Measurements from ENCODE around the gene SARNP.
"Not testable (repeated sequence)": the region's sequence is repeated elsewhere in the genome, so short reads cannot be mapped to it uniquely, and the experiment has no call there.

SARNP gene

GRCh38 chr12:55817345-55818139, at the start of gene SARNP, which contains the start of gene ORMDL2:
SARNP (minus strand) TSS chr12:55817724; CDS start chr12:55817701, 23 bp downstream.
ORMDL2 (plus strand) TSS chr12:55818041; CDS start chr12:55819000, 959 bp downstream.
- DNase-seq = peak; percentile 100

- not testable (repeated sequence) for DNase-seq
Measured at GRCh38 chr12:55866454-55867004, 49.0 kb upstream of the SARNP start.

GRCh38 chr12:55865327-55865726, 47.8 kb upstream of the SARNP start:
- DNase-seq = no peak

- not testable (repeated sequence) for DNase-seq
Measured at GRCh38 chr12:55862931-55863330, 45.4 kb upstream of the SARNP start.

- no peak for DNase-seq
Measured at GRCh38 chr12:55862286-55862685, 44.8 kb upstream of the SARNP start.

- DNase-seq = no peak
Measured at GRCh38 chr12:55861871-55862270, 44.3 kb upstream of the SARNP start.

- no peak for DNase-seq
Measured at GRCh38 chr12:55861396-55861795, 43.9 kb upstream of the SARNP start.

- DNase-seq = no peak
Measured at GRCh38 chr12:55852740-55853139, 35.2 kb upstream of the SARNP start.

GRCh38 chr12:55850893-55851292, 33.4 kb upstream of the SARNP start:
- DNase-seq = peak; percentile 52

GRCh38 chr12:55850401-55850800, 32.9 kb upstream of the SARNP start:
- no peak for DNase-seq

- DNase-seq = no peak
Measured at GRCh38 chr12:55849616-55850343, 32.3 kb upstream of the SARNP start.

GRCh38 chr12:55847603-55848291, 30.2 kb upstream of the SARNP start:
- peak; percentile 100 for DNase-seq

GRCh38 chr12:55847033-55847432, 29.5 kb upstream of the SARNP start:
- peak; percentile 85 for DNase-seq

- peak; percentile 46 for DNase-seq
Measured at GRCh38 chr12:55845785-55846496, 28.4 kb upstream of the SARNP start.

GRCh38 chr12:55845361-55845760, 27.8 kb upstream of the SARNP start:
- no peak for DNase-seq

- DNase-seq = no peak
Measured at GRCh38 chr12:55844961-55845360, 27.4 kb upstream of the SARNP start.

- DNase-seq = no peak
Measured at GRCh38 chr12:55843431-55843830, 25.9 kb upstream of the SARNP start.

- peak; percentile 84 for DNase-seq
Measured at GRCh38 chr12:55842681-55843429, 25.3 kb upstream of the SARNP start, which contains the start of gene MMP19. MMP19 (minus strand) TSS chr12:55842936; CDS start chr12:55842830, 106 bp downstream.

GRCh38 chr12:55840581-55841351, 23.2 kb upstream of the SARNP start:
- no peak for DNase-seq

- no peak for DNase-seq
Measured at GRCh38 chr12:55839345-55840140, 22.0 kb upstream of the SARNP start.
